A673 (cell line): Measurements from ENCODE around the gene YEATS4.

Experiments
- CTCF ChIP-seq: fragments of 300-800, 200-600 bp; sonication (generic); conservative IDR thresholded peaks from 2 replicates; pipeline ENCODE4 v1.5.1; 2017; ENCODE audit warnings: low read depth, mild to moderate bottlenecking, antibody characterized with exemption, low read length, moderate library complexity, mixed read lengths
- EZH2 ChIP-seq: fragments of 200-600 bp; sonication (generic); IDR thresholded peaks from 2 replicates; pipeline ENCODE4 v1.6.1; 2017; ENCODE audit warnings: borderline replicate concordance, low read depth, mild to moderate bottlenecking, mixed read lengths, antibody characterized with exemption, low read length; ENCODE audit not compliant: poor library complexity, severe bottlenecking

GRCh38 chr12:69330475-69331473, 28.8 kb upstream of the YEATS4 start:
- no peak for TF ChIP-seq CTCF
- TF ChIP-seq EZH2 = no peak
